Measurements from ENCODE around the gene CDKL4. TPM values are rescaled to one million over a fixed set of nuclear protein-coding genes. Genes with fewer than 3 reads are reported as not detected.

CDKL4 gene
- total RNA-seq, 1 donor from 2014 or later = 0.24 TPM

- CTCF ChIA-PET = interaction anchor here (1.2 kb wide), 1 partner anchor 73 kb away, joined by 3 read pairs; no protein-coding TSS in a partner anchor
- Mint-ChIP-seq H3K9me3 (no peaks in the 10 kb centered on the region), H3K36me3 (ENCODE audit: low read depth) (no peaks in the 10 kb centered on the region), H3K27me3 (no peaks in the 10 kb centered on the region), H3K27ac (no peak overlapping the region), H3K4me3 (no peak overlapping the region), H3K4me1 (peaks cover 3% of the 10 kb centered on the region)
- intact Hi-C loops (cut with micrococcal nuclease) = no loop called here
- TF ChIP-seq CTCF (IDR thresholded peaks at IDR 0.05) = no peak
- no peak for ATAC-seq (ENCODE audit: low read depth)
- POLR2A ChIA-PET = no interaction called here
- no peak for DNase-seq
Measured at GRCh38 chr2:39154944-39155343, 88.8 kb downstream of the CDKL4 start.

DNA sequence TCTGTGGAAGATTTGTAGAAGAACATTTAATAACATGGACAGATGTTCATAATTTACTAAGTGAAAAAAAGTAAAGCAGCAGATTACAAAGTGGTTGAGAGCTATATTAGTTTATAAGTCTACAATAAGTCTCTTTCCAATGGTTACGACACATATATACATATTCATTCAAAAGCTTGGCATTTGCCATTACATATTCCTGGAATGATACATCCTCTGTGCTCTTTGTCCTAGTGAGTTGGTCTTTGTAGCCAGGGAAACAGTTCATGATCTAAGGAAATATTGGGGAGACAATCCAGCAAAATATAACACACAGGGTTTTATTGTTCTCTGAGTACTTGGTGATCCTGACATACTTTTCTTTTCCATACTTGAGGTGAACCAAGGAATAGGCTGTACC, 90.5 kb downstream of the CDKL4 start:
- intact Hi-C loops (cut with micrococcal nuclease) = no loop called here
- Mint-ChIP-seq H3K27ac (no peak overlapping the region), H3K4me3 (no peak overlapping the region), H3K36me3 (ENCODE audit: low read depth) (no peaks in the 10 kb centered on the region), H3K4me1 (peaks cover 3% of the 10 kb centered on the region), H3K9me3 (no peaks in the 10 kb centered on the region), H3K27me3 (no peaks in the 10 kb centered on the region)
- DNase-seq = no peak
- no peak for TF ChIP-seq CTCF (IDR thresholded peaks at IDR 0.05)
- ChIA-PET CTCF (no interaction called here), POLR2A (no interaction called here)
- ATAC-seq (ENCODE audit: low read depth) = no peak

DNA sequence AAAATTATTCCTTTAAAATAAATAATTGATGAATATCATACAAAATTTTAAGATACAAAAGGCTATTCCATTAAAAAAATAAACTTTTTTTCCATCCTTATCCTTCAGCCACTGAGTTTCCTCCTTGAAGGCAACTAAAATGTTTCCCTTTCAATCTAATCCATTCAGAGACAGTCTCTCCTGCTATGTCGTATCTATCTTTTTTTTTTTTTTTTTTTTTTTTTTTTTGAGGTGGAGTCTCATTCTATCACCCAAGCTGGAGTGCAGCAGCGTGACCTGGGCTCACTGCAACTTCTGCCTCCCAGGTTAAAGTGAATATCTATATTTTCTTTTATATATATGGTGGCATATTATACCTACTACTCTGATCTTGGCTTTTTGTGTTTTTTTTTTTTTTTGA, 91.3 kb downstream of the CDKL4 start:
- TF ChIP-seq CTCF (IDR thresholded peaks at IDR 0.05) = no peak
- Mint-ChIP-seq H3K27me3 (no peaks in the 10 kb centered on the region), H3K27ac (no peak overlapping the region), H3K4me1 (peaks cover 3% of the 10 kb centered on the region), H3K9me3 (no peaks in the 10 kb centered on the region), H3K4me3 (no peak overlapping the region), H3K36me3 (ENCODE audit: low read depth) (no peaks in the 10 kb centered on the region)
- CTCF ChIA-PET = no interaction called here
- ATAC-seq (ENCODE audit: low read depth) (no peak), DNase-seq (no peak)
- intact Hi-C loops (cut with micrococcal nuclease) = no loop called here
- POLR2A ChIA-PET = interaction anchor here (0.7 kb wide), 1 partner anchor 29 kb away, joined by 9 read pairs; no protein-coding TSS in a partner anchor

DNA sequence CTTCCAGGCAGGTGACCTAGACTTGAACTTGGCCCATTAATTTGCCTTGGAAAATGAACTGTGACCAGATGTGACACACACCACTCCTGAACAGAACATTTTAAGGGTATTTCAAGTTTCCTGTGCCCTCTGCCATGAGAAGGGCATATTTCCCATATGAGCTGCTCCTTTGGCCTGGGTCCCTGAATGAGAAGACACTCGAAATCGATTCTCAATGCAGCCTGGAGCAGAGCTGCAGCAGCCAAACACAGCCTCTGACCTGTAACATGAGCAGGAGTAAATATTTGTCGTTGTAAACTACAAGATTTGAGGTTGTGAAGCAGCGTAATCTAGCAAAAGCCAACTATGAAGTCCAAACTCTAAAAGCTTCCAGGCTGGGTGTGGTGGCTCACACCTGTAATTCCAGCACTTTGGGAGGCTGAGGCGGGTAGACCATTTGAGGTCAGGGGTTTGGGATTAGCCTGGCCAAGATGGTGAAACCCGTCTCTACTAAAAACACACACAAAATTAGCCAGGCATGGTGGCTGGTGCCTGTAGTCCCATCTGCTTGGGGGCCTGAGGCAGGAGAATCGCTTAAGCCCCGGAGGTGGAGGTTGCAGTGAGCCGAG, 92.8 kb downstream of the CDKL4 start:
- intact Hi-C loops (cut with micrococcal nuclease) = no loop called here
- Mint-ChIP-seq H3K36me3 (ENCODE audit: low read depth) (no peaks in the 10 kb centered on the region), H3K27ac (no peak overlapping the region), H3K9me3 (no peaks in the 10 kb centered on the region), H3K27me3 (no peaks in the 10 kb centered on the region), H3K4me1 (peaks cover 3% of the 10 kb centered on the region), H3K4me3 (no peak overlapping the region)
- DNase-seq (no peak), ATAC-seq (ENCODE audit: low read depth) (no peak)
- ChIA-PET CTCF (no interaction called here), POLR2A (no interaction called here)
- no peak for TF ChIP-seq CTCF (IDR thresholded peaks at IDR 0.05)

GRCh38 chr2:39150102-39150562, 93.6 kb downstream of the CDKL4 start:
- no peak for TF ChIP-seq CTCF (IDR thresholded peaks at IDR 0.05)
- ChIA-PET CTCF (no interaction called here), POLR2A (no interaction called here)
- ATAC-seq (ENCODE audit: low read depth) (no peak), DNase-seq (no peak)
- intact Hi-C loops (cut with micrococcal nuclease) = no loop called here
- Mint-ChIP-seq H3K9me3 (no peaks in the 10 kb centered on the region), H3K27ac (no peak overlapping the region), H3K4me3 (no peak overlapping the region), H3K27me3 (no peaks in the 10 kb centered on the region), H3K4me1 (peaks cover 3% of the 10 kb centered on the region), H3K36me3 (ENCODE audit: low read depth) (no peaks in the 10 kb centered on the region)
